HG03175 (cell line): ENCODE measurements around the gene KIF17.

Source experiments
- ATAC-seq: cut with Tn5 transposase; IDR thresholded peaks from one replicate; pipeline ENCODE4 v1.9.1; 2021; ENCODE audit warnings: mild to moderate bottlenecking, moderate library complexity; ENCODE audit not compliant: unreplicated experiment

Gene KIF17

GRCh38 chr1:20711285-20712214, 6.3 kb downstream of the KIF17 start:
- no peak for ATAC-seq

- ATAC-seq = no peak
Measured at GRCh38 chr1:20710469-20711284, 7.1 kb downstream of the KIF17 start.

GRCh38 chr1:20709868-20710267, 7.9 kb downstream of the KIF17 start:
- no peak for ATAC-seq

- no peak for ATAC-seq
Measured at GRCh38 chr1:20708891-20709290, 8.9 kb downstream of the KIF17 start.

GRCh38 chr1:20708057-20708456, 9.8 kb downstream of the KIF17 start:
- no peak for ATAC-seq

- ATAC-seq = no peak
Measured at GRCh38 chr1:20706841-20707240, 11.0 kb downstream of the KIF17 start.

- no peak for ATAC-seq
Measured at GRCh38 chr1:20705203-20705755, 12.5 kb downstream of the KIF17 start.

GRCh38 chr1:20704390-20705202, 13.2 kb downstream of the KIF17 start:
- no peak for ATAC-seq

GRCh38 chr1:20703124-20703756, 14.6 kb downstream of the KIF17 start:
- no peak for ATAC-seq

- no peak for ATAC-seq
Measured at GRCh38 chr1:20702416-20702815, 15.4 kb downstream of the KIF17 start.

- no peak for ATAC-seq
Measured at GRCh38 chr1:20701847-20702246, 16.0 kb downstream of the KIF17 start.

- ATAC-seq = no peak
Measured at GRCh38 chr1:20701446-20701845, 16.4 kb downstream of the KIF17 start.

- ATAC-seq = no peak
Measured at GRCh38 chr1:20700636-20701215, 17.1 kb downstream of the KIF17 start.

GRCh38 chr1:20699558-20699957, 18.2 kb downstream of the KIF17 start:
- no peak for ATAC-seq

- ATAC-seq = no peak
Measured at GRCh38 chr1:20698195-20698910, 19.5 kb downstream of the KIF17 start.

GRCh38 chr1:20697563-20697962, 20.2 kb downstream of the KIF17 start:
- no peak for ATAC-seq

GRCh38 chr1:20696397-20697333, 21.1 kb downstream of the KIF17 start:
- peak; percentile 84 for ATAC-seq

GRCh38 chr1:20695515-20695914, 22.3 kb downstream of the KIF17 start:
- no peak for ATAC-seq
